Erythroblast (primary cell): ENCODE data around the gene CYP26B1.

Experiments
- GATA1 ChIP-seq: IDR thresholded peaks from 2 replicates; pipeline ENCODE4 v1.6.1; 2011; ENCODE audit warnings: low read depth, mild to moderate bottlenecking, control low read depth, low read length, moderate library complexity
- POLR2A ChIP-seq: IDR thresholded peaks from 2 replicates; pipeline ENCODE4 v1.6.1; 2011; ENCODE audit warnings: mild to moderate bottlenecking, low read length

DNA sequence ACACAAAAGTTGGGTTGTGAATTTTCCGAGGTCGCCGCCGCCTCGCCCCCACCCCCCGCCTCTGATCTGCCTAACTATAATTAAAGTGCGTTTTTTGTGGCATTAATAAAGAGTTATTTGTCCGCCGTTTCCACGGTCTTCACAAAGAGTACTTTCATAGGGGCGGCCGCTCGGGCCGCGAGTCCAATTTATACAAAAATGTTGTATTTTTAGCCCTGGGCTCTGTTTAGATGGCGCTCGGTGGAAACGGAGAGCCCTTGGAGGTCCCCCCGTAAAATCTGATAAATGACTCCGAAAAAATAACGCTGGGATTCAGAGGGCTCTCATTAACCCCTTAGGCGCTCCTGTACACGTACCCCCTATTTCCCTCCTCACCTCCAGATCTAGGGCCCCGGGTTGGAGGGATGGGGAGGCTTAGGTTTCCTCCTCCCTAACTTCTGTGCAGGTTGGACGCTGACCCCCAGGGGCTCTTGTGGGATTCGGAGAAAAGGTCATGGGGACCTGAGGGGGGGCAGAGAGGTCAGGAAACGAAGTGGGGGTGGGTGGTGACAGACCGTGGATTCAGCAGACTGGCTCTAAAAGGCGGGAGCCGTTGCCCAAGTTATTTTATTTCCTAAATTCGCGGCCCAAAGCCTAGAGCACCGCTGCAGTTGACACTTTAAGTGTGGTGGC, 1.9 kb downstream of the CYP26B1 start:
- TF ChIP-seq POLR2A (no peak), GATA1 (no peak)
